HG03457 (cell line): ENCODE data around the gene KRTAP5-6.

Experiments used
- ATAC-seq: cut with Tn5 transposase; IDR thresholded peaks from one replicate; pipeline ENCODE4 v1.9.1; 2021; ENCODE audit warnings: moderate number of reproducible peaks; ENCODE audit not compliant: unreplicated experiment

Gene KRTAP5-6

GRCh38 chr11:1732418-1733008 lies 35.5 kb downstream of the KRTAP5-6 start:
- ATAC-seq = no peak

GRCh38 chr11:1733009-1733715 lies 36.2 kb downstream of the KRTAP5-6 start:
- no peak for ATAC-seq

DNA sequence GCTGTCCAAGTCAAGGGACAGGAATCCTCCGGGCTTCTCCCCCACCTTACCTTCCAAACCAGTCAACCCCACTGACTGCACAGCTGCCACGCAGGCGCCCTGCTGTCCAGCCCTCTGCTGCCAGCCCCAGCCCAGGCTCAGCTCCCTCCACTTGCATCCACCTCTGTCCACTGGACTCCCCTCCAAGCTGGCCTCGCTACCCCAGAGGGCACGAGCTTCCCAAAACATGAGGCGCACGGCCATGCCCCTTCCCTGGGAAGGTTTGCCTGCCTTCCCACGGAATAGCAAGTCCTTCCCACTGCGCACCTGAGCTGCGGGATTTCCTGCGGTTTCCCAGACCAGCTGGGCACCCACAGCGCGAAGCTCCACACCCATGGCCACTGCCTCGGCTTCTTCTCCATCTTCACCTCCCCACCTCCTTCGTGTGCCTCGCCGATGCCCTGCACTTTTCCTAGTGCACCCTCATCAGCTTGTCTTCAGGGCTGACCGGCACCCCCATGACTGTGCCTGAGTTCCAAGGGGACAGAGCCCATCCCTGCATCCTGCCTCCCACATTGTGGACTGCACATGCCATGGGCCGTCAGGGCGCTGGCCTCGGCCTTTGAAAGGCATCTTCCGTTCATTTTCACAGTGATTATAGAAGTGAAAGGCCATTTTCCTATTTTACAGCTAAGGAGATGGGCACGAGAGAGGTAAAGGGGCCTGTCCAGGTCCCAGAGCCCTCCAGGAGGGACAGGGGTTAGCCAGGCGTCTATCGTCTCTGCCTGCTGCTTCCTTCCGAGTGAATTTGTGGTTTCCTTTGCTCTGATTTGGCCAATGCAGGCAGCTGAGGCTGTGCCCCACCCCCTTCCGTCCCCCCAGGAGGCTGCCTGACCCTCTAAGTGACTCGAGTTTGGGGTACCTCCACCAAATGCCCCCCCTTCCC lies 37.0 kb downstream of the KRTAP5-6 start:
- ATAC-seq = no peak

DNA sequence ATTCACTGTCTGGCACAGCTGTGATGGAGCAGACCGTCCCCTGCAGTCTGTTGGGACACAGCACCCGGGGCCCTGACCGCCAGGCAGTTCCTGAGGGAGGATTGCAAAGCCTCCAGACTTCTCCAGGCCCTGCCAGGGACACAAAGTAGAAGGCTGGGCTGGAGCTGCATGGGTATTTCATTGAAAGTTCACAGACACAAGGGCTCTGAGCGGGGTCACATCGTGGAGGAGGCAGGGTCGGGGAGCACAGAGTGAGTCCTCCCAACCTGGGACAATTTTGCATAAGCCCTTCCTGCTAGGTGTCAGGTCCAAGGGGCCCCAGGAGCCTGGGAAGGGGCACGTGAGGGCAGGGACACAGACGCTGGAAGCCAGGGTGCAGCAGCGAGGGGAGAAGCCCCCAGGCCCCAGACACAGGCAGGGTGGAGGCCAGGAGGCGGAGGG lies 37.7 kb downstream of the KRTAP5-6 start:
- no peak for ATAC-seq

- no peak for ATAC-seq
Measured at GRCh38 chr11:1735271-1735670, 38.3 kb downstream of the KRTAP5-6 start.

GRCh38 chr11:1736447-1736992 lies 39.5 kb downstream of the KRTAP5-6 start:
- ATAC-seq = no peak

GRCh38 chr11:1737080-1737757 lies 40.2 kb downstream of the KRTAP5-6 start:
- no peak for ATAC-seq

DNA sequence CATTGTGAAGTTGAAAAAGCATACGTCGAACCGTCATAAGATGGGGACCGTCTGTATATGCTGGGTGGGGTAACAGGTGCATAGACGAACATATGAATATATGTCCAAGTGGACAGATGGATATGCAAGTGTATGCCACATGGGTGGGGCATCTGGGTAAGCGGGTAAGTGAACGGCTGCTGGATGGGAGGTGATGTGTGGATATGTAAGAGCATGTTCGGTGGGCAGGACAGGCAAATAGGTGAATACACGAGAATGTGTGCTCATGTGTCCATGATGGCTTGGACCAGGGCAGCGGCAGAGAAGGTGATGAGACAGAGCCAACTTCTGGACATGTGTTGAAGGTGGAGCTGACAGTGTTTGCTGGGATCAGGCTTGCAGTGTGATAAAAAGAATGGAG lies 41.4 kb downstream of the KRTAP5-6 start:
- ATAC-seq = no peak

GRCh38 chr11:1739576-1739975 lies 42.6 kb downstream of the KRTAP5-6 start:
- ATAC-seq = no peak

DNA sequence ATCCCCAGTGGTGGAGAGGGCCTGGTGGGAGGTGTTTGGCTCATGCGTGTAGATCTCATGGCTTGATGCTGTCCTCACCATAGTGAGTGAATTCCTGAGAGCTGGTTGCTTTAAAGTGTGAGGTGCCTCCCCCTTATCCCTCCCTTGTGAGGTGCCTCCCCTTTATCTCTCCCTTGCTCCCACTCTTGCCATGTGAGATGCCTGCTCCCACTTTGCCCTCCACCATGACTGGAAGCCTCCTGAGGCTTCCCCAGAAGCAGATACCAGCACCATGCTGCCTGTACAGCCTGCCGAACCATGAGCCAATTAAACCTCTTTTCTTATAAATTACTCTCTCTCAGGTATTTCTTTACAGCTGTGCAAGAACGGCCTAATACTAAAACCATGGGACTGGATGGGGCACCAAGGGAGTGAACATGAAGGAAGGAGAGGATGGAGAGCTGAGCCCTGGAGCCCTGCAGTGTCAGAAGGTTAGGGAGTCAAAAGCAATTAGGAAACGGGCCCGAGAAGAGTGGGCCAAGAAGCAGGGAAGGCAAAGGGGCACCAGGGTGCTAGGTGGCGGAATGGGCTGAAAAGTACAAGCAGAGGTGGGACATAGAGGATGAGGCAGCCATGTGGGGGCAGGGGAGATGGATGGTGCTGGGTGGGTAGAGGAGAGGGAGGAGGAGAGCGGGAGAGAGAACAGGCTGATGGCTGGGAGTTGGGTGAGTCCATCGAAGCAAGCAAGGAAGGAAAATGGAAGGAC lies 44.0 kb downstream of the KRTAP5-6 start:
- ATAC-seq = no peak

DNA sequence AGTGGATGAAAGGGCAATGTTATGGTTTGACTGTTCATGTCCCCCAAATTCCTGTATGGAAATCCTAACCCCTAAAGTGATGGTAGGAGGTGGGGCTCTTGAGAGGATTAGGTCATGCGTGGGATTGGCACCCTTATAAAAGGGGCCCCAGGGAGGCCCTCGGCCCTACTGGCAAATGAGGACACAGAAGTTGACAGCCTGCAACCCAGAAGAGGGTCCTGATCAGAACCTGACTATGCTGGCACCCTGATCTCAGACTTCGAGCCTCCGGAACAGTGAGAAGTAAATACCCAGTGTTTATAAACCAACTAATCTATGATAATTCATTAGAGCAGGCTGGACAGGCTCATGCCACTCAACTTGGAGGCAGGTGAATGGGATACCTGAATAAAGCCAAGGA lies 44.7 kb downstream of the KRTAP5-6 start:
- ATAC-seq = no peak

GRCh38 chr11:1742371-1742770 lies 45.4 kb downstream of the KRTAP5-6 start:
- ATAC-seq = no peak

DNA sequence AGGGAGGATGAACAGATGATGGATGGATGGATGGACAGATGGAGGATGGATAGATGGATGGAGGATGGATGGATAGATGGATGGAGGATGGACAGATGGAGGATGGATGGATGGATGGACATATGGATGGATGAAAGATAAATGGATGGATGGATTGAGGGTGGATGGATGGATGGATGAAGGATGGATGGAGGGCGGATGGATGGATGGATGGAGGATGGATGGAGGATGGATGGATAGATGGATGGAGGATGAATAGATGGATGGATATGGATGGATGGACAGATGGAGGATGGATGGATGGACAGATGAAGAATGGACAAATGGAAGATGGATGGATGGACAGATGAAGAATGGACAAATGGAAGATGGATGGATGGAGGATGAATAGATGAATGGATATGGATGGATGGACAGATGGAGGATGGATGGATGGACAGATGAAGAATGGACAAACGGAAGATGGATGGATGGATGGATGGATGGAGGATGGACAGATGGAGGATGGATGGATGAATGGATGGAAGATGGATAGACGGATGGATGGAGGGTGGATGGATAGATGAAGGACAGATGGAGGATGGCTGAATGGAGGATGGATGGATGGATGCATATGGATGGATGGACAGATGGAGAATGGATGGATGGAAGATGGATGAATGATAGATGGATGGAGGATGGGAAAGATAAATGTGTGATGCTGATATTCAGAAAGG lies 46.0 kb downstream of the KRTAP5-6 start:
- no peak for ATAC-seq

GRCh38 chr11:1743585-1744136 lies 46.7 kb downstream of the KRTAP5-6 start:
- ATAC-seq = no peak

DNA sequence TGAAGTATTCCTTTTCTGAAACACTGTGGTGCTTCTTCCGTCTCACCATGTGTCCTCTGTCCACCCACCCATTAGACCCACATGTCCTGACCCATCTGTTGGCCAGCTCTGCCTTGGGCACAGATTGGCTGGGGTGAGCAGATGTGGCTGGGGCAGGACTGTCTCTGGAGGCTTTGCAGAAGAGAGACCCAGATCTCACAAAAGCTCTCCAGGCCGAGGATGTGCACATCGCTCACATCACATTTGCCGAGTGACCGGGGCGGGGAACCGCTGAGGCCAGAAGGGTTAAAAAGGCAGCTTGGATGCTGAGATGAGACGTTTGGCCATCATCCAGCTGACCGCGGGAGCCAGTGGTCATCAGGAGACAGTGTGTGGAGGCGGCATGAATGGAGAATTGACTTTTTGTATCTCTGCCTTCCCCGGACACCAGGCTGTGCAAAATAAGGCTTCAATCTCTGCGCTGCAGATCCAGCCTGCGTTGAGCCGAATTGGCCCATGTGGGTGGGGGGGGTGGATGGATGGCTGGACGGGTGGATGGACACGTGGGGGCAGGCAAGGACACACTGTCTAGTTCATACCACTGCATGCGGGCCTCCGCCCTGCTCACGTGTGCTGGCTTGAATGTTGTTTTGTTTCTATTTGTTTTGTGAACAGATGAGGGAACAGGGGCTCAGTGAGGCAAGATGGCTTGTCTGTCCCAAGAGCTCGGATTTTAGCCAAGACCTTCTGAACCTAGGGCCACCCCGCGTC lies 47.3 kb downstream of the KRTAP5-6 start:
- ATAC-seq = no peak

DNA sequence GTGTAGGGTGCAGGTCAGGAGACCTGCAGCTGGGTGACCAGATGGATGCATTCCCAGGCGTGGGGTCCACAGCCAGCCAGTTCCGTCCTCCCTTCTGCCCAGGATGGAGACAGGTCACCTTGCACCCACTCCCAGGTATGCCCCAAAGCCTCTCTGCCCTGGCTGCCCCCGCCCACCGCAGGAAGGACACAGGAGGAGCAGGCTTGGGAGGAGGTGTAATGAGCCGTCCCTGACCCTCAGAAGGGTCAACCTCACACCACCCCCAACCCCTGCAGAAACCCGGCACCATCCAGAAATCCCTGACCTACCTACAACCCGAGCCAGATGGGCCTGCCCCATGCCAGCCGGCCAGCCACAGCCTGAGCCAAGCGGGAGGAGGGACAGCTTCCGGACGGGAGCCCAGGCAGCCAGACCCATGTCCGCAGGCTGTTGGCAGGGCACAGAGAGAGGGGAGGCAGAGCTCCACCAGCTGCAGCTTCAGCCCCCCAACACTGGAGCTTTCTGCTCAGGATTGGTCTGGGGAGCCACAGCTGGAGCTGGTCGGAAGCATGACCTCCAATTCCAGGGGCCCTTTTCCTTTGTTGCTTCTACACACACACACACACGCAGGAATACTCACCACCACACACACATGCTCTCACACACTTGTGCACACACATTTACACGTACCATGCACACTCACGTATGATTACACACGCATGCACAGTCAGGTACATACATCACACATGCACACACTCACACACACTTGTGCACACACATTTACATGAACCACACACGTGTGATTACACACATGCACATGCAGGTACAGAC lies 48.1 kb downstream of the KRTAP5-6 start:
- no peak for ATAC-seq

- ATAC-seq = no peak
Measured at GRCh38 chr11:1745701-1746320, 48.8 kb downstream of the KRTAP5-6 start.
